CD14-positive monocyte (primary cell): ENCODE data around the gene PBX3. TPM values are rescaled to one million over a fixed set of nuclear protein-coding genes. Genes with fewer than 3 reads are reported as not detected.

ENCODE experiments used
- DNase-seq, 3 donors: peaks; one replicate each; pipeline ENCODE4 v3.0.0-alpha.2; 2011 to 2022
- H2AFZ ChIP-seq: 2 replicates; pipeline ENCODE4 v1.6.0; 2012; ENCODE audit warnings: mild to moderate bottlenecking, low read depth, low read length, inconsistent platforms; ENCODE audit not compliant: insufficient read depth, poor library complexity, severe bottlenecking
- H3K27ac ChIP-seq, 2 donors: 1 replicate in 1 of 2; 2 replicates in 1 of 2; pipeline ENCODE4 v1.5.1; 2012 to 2013; ENCODE audit warnings: low read length in 2 of 2, control low read depth in 1 of 2, inconsistent platforms in 1 of 2, low read depth in 1 of 2, mild to moderate bottlenecking in 1 of 2
- H3K27me3 ChIP-seq, 2 donors: one replicate each; pipeline versions ENCODE4 v1.6.0 to v1.6.1; 2011 to 2013; ENCODE audit warnings: low read length in 2 of 2; ENCODE audit not compliant: control insufficient read depth in 2 of 2, insufficient read depth in 2 of 2
- H3K36me3 ChIP-seq, 2 donors: replicated peaks in 1 of 2; 1 replicate in 1 of 2; 2 replicates in 1 of 2; pipeline versions ENCODE4 v1.5.1 to v1.6.1; 2012 to 2013; ENCODE audit warnings: low read length in 2 of 2, control low read depth in 1 of 2, inconsistent platforms in 1 of 2, mild to moderate bottlenecking in 1 of 2; ENCODE audit not compliant: insufficient read depth in 2 of 2, control insufficient read depth in 1 of 2
- H3K4me1 ChIP-seq, 2 donors: 1 replicate in 1 of 2; 2 replicates in 1 of 2; pipeline versions ENCODE4 v1.5.1 to v1.6.1; 2012 to 2013; ENCODE audit warnings: low read length in 2 of 2, control low read depth in 1 of 2, inconsistent platforms in 1 of 2, mild to moderate bottlenecking in 1 of 2, moderate library complexity in 1 of 2; ENCODE audit not compliant: insufficient read depth in 2 of 2, control insufficient read depth in 1 of 2
- H3K4me2 ChIP-seq: replicated peaks from 2 replicates; pipeline ENCODE3; 2012; ENCODE audit warnings: low read length, moderate library complexity, mild to moderate bottlenecking; ENCODE audit not compliant: poor library complexity, severe bottlenecking; ENCODE audit errors: extremely low read depth
- H3K4me3 ChIP-seq, 3 experiments: fragments of 200-600 bp in 1 of 3; sonication (generic) in 1 of 3; replicated peaks in 1 of 3; 1 replicate in 2 of 3; 2 replicates in 1 of 3; pipeline ENCODE4 v1.5.1; 2011 to 2013; ENCODE audit warnings: low read length in 3 of 3, mild to moderate bottlenecking in 3 of 3, control low read depth in 2 of 3, low read depth in 2 of 3, inconsistent platforms in 1 of 3, moderate library complexity in 1 of 3
- H3K79me2 ChIP-seq: 2 replicates; pipeline ENCODE4 v1.6.0; 2012; ENCODE audit warnings: mild to moderate bottlenecking, control low read depth, inconsistent platforms, low read length, moderate library complexity; ENCODE audit not compliant: insufficient read depth
- H3K9ac ChIP-seq: 2 replicates; pipeline ENCODE4 v1.6.0; 2017; ENCODE audit warnings: low read length, mild to moderate bottlenecking; ENCODE audit not compliant: insufficient read depth, poor library complexity, severe bottlenecking
- H3K9me3 ChIP-seq, 2 donors: replicated peaks in 1 of 2; 1 replicate in 1 of 2; 2 replicates in 1 of 2; pipeline versions ENCODE4 v1.5.1 to v1.6.1; 2012 to 2013; ENCODE audit warnings: low read length in 2 of 2, control low read depth in 1 of 2; ENCODE audit not compliant: control insufficient read depth in 1 of 2, insufficient read depth in 1 of 2
- H4K20me1 ChIP-seq: 2 replicates; pipeline ENCODE4 v1.6.0; 2012; ENCODE audit warnings: mild to moderate bottlenecking, low read length, control low read depth, moderate library complexity; ENCODE audit not compliant: insufficient read depth
- H3K27ac Mint-ChIP-seq, 7 donors: one replicate each; pipeline ENCODE4 v1.8.0; 2020; ENCODE audit warnings: mild to moderate bottlenecking in 7 of 7, mixed read lengths in 7 of 7, moderate library complexity in 6 of 7, inconsistent platforms in 2 of 7
- H3K27me3 Mint-ChIP-seq, 3 donors: one replicate each; pipeline ENCODE4 v1.8.0; 2021 to 2022; ENCODE audit warnings: low read depth in 3 of 3, mild to moderate bottlenecking in 3 of 3, mixed read lengths in 3 of 3, moderate library complexity in 3 of 3, inconsistent platforms in 1 of 3
- H3K36me3 Mint-ChIP-seq, 2 donors: one replicate each; pipeline ENCODE4 v1.8.0; 2020; ENCODE audit warnings: mixed read lengths in 2 of 2, inconsistent platforms in 1 of 2, mild to moderate bottlenecking in 1 of 2
- H3K4me1 Mint-ChIP-seq: one replicate; pipeline ENCODE4 v1.8.0; 2020; ENCODE audit warnings: mild to moderate bottlenecking, mixed read lengths
- H3K4me3 Mint-ChIP-seq, 2 donors: one replicate each; pipeline ENCODE4 v1.8.0; 2020; ENCODE audit warnings: mild to moderate bottlenecking in 2 of 2, mixed read lengths in 2 of 2, moderate library complexity in 1 of 2
- H3K9me3 Mint-ChIP-seq, 7 donors: one replicate each; pipeline ENCODE4 v1.8.0; 2020 to 2022; ENCODE audit warnings: mixed read lengths in 7 of 7, mild to moderate bottlenecking in 6 of 7, moderate library complexity in 6 of 7, inconsistent platforms in 2 of 7
- CTCF ChIP-seq: fragments of 200-600 bp; IDR thresholded peaks from one replicate; pipeline ENCODE4 v1.8.0; 2022; ENCODE audit warnings: antibody characterized with exemption, mild to moderate bottlenecking
- WGBS: methylation state at CpG from one replicate; pipeline ENCODE4 v1.1.5; 2013; ENCODE audit warnings: missing lambda C conversion rate; ENCODE audit not compliant: insufficient coverage; 5-methylcytosine and 5-hydroxymethylcytosine counted together
- intact Hi-C, 2 donors: fragments of 100-400 bp; cut with micrococcal nuclease; formaldehyde crosslinking; loops; one replicate each; pipeline versions ENCODE4 v1.15.0 to v1.15.1; 2023
- polyA plus RNA-seq, 3 donors: library from polyadenylated mRNA; depleted of rRNA in 1 of 3; unstranded in 2 of 3; stranded (reverse) in 1 of 3; fragments of 300-500 nt in 2 of 3; fragments of >200 nt in 1 of 3; fragmentation: Illumina TruSeq in 2 of 3; gene quantifications; 1 replicate in 2 of 3; 2 replicates in 1 of 3; pipeline ENCODE4 v1.2.3, GENCODE V29; 2012 to 2021

PBX3 gene
- polyA plus RNA-seq, 3 donors = 6.6 to 22.7 (median 7.1) TPM

GRCh38 chr9:125887172-125887571 is 140.0 kb downstream of the PBX3 start:
- H3K9me3 ChIP-seq = no peaks in the 10 kb centered on the region
- H3K4me3 Mint-ChIP-seq = no peak overlapping the region
- H3K4me3 ChIP-seq = no peak overlapping the region
- H3K27me3 ChIP-seq = peaks cover 35 to 44% of the 10 kb centered on the region in 2 donors
- H3K4me1 ChIP-seq = peaks cover 11 to 14% of the 10 kb centered on the region in 2 donors
- 100% methylated on average over 1 of the region's 2 CpGs for WGBS
- peaks cover 73% of the 10 kb centered on the region for H4K20me1 ChIP-seq
- H3K79me2 ChIP-seq = peaks cover 17% of the 10 kb centered on the region
- no peak for TF ChIP-seq CTCF
- no peak overlapping the region for H3K9ac ChIP-seq
- peaks cover 24 to 33% (median 29%) of the 10 kb centered on the region in 3 donors for H3K27me3 Mint-ChIP-seq
- H3K4me2 ChIP-seq = no peak overlapping the region
- no peak overlapping the region for H2AFZ ChIP-seq
- no peaks in the 10 kb centered on the region for H3K36me3 ChIP-seq
- H3K36me3 Mint-ChIP-seq = peaks cover 0 to 7% of the 10 kb centered on the region in 2 donors
- intact Hi-C loops = no loop called here
- H3K27ac Mint-ChIP-seq = no peak overlapping the region
- H3K27ac ChIP-seq = no peak overlapping the region
- H3K9me3 Mint-ChIP-seq = peaks cover 0 to 2% (median 0%) of the 10 kb centered on the region in 7 donors
- H3K4me1 Mint-ChIP-seq = peaks cover 19% of the 10 kb centered on the region
- DNase-seq = no peak

DNA sequence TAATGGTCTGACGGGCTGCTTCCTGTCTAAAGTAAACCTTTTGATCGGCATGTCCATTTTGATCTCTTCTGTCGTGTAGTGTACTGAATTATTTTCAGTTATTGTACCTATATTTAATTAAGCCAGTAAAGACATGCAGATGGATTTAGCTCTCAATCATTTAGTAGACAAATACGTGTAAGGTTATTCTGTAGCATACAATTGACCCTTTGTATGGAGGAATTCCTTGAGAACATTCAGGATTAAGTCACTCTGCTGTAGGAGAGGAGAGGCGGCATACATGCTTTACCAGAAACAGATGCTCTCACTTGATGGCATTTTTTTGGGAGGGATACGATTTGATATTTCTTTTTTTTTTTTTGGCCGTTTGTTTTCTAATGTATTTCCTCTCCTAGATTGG is 141.0 kb downstream of the PBX3 start:
- Histone ChIP-seq H3K79me2 (peaks cover 17% of the 10 kb centered on the region), H3K27me3 (peaks cover 35 to 44% of the 10 kb centered on the region in 2 donors), H3K9me3 (no peaks in the 10 kb centered on the region), H4K20me1 (peaks cover 69% of the 10 kb centered on the region), H2AFZ (no peak overlapping the region), H3K9ac (no peak overlapping the region), H3K36me3 (no peaks in the 10 kb centered on the region), H3K4me2 (no peak overlapping the region), H3K27ac (no peak overlapping the region), H3K4me3 (no peak overlapping the region), H3K4me1 (peaks cover 11 to 14% of the 10 kb centered on the region in 2 donors)
- H3K27ac Mint-ChIP-seq = no peak overlapping the region
- H3K4me3 Mint-ChIP-seq = peak overlapping the region in 1 of 2 donors; percentile 58
- 100% methylated on average over 1 of the region's 7 CpGs for WGBS
- H3K4me1 Mint-ChIP-seq = peaks cover 25% of the 10 kb centered on the region
- H3K27me3 Mint-ChIP-seq = peaks cover 24 to 33% (median 29%) of the 10 kb centered on the region in 3 donors
- no peak for DNase-seq
- peaks cover 0 to 7% of the 10 kb centered on the region in 2 donors for H3K36me3 Mint-ChIP-seq
- no peak for TF ChIP-seq CTCF
- H3K9me3 Mint-ChIP-seq = peaks cover 0 to 2% (median 0%) of the 10 kb centered on the region in 7 donors
- intact Hi-C loops = no loop called here
